Urinary bladder (tissue), 4 donors: ENCODE results near the gene ZYG11A. TPM values are rescaled to one million over a fixed set of nuclear protein-coding genes. Genes with fewer than 3 reads are reported as not detected.

Experiments
- DNase-seq: peaks from one replicate; pipeline ENCODE4 v3.0.0-alpha.2; 2015; ENCODE audit errors: extremely low spot score
- H3K27ac ChIP-seq: one replicate; pipeline ENCODE4 v1.5.1; 2013; ENCODE audit warnings: low read depth, mild to moderate bottlenecking, moderate library complexity
- H3K36me3 ChIP-seq: one replicate; pipeline ENCODE4 v1.6.1; 2013; ENCODE audit warnings: mild to moderate bottlenecking, moderate library complexity; ENCODE audit not compliant: insufficient read depth
- H3K4me1 ChIP-seq: one replicate; pipeline ENCODE4 v1.6.1; 2013; ENCODE audit warnings: mild to moderate bottlenecking, moderate library complexity; ENCODE audit not compliant: insufficient read depth
- H3K4me3 ChIP-seq: one replicate; pipeline ENCODE4 v1.5.1; 2013; ENCODE audit warnings: low read depth, low read length
- WGBS: extraction: QIAGEN DNeasy Blood & Tissue Kit; methylation state at CpG from one replicate; pipeline ENCODE4 v1.1.7; 2013; 5-methylcytosine and 5-hydroxymethylcytosine counted together
- polyA plus RNA-seq: library from polyadenylated mRNA; stranded (reverse); fragments of 200-250 nt; gene quantifications from one replicate; pipeline ENCODE4 v1.2.3, GENCODE V29; 2013
- total RNA-seq: library from RNA; depleted of rRNA; stranded (reverse); fragments of >200 nt; gene quantifications from one replicate; pipeline ENCODE4 v1.2.3, GENCODE V29; 2014
- donor health status: healthy with polysubstance abuse.
- donor health status: healthy.

ZYG11A gene
- total and polyA plus RNA-seq, 2 donors, result 0.13 to 0.85 TPM

DNA sequence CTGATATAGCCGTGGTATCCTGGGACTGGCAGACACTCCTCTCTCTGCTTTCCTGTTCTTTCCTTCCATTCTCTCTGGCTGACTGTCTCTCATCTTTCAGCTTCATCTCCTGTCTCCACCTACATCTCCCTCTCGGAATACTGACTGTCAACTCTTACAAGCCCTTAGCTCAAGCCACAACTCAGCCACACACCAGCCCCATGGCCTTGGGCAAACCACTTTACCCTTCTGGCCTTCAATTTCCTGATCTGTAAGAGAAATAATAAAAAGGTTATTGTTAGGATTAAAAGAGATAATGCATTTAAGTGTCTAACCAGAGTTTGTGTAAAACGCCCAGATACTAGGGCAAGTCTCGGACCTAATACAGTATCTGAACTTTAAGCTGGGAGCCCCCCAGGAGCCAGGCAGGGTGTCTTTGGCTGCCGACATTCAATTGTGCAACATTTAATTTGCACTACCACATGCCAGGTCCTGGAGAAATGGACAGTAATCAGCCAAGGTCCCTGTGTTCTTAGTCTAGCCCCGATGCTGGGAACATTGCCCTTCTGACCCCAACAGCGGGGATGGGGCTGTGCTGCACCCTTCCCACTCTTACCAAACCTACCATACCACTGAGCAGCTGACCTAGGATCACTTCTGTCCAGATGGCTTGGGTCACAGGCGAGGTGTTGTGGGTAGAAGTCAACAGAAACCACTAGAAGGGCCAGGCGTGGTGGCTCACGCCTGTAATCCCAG is 73.8 kb downstream of the ZYG11A start:
- 80% methylated on average over 10 of the region's 10 CpGs for WGBS
- peaks cover 1% of the 10 kb centered on the region for H3K4me1 ChIP-seq
- no peaks in the 10 kb centered on the region for H3K36me3 ChIP-seq
- DNase-seq, result no peak
- H3K27ac ChIP-seq, result no peak overlapping the region
- H3K4me3 ChIP-seq, result no peak overlapping the region

DNA sequence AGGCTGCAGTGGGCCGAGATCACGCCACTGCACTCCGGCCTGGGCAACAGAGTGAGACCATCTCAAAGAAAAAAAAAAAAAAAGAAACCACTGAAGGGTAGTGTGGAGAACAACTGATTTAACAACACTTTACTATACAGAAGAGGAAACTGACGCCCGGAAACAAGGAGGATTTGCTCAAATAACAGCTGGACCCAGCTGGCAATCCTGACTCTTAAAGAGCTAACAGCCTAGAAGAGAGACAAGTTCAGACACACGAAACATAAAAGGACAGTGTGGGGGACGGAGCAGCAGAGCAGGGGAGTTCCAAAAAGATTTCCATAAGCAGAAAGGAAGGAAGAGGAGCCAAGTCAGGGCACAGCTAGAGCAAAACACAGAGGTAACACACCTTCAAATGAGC is 74.6 kb downstream of the ZYG11A start:
- Histone ChIP-seq H3K36me3 (no peaks in the 10 kb centered on the region), H3K4me3 (no peak overlapping the region), H3K27ac (no peak overlapping the region), H3K4me1 (peaks cover 1% of the 10 kb centered on the region)
- DNase-seq, result no peak
- 60% methylated on average over 7 of the region's 7 CpGs for WGBS

DNA sequence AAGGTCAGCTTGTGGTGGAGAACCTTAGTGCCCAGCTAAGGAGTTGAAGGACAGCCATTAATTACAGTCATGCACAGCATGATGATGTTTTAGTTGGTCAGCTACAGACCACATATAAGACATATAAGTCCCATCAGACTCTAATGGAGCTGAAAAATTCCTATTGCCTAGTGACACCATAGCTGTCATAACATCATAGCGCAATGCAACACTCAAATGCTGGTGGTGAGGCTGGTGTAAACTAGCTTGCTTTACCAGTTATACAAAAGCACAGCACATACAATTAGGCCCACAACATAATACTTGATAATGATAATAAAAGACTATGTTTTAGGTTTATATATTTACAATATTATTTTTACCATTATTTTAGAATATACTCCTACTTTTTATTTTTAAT is 75.0 kb downstream of the ZYG11A start:
- 92% methylated on average over 1 of the region's 1 CpG for WGBS
- H3K36me3 ChIP-seq, result no peaks in the 10 kb centered on the region
- H3K27ac ChIP-seq, result no peak overlapping the region
- no peak for DNase-seq
- H3K4me1 ChIP-seq, result peaks cover 1% of the 10 kb centered on the region
- no peak overlapping the region for H3K4me3 ChIP-seq

DNA sequence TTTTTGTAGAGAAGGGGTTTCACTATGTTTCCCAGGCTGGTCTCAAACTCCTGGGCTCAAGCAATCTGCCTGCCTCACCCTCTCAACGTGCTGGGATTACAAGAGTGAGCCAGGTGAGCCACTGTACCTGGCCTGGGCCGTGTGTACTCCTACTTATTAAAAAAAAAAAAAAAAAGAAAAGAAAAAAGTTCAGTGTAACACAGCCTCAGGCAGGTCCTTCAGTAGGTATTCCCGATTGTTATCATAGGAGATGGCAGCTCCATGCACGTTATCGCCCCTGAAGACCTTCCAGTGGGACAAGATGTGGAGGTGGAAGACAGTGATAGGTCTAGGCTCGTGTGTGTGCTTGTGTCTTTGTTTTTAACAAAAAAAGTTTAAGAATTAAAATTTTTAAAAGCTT is 75.6 kb downstream of the ZYG11A start:
- WGBS, result 79% methylated on average over 6 of the region's 6 CpGs
- Histone ChIP-seq H3K27ac (no peak overlapping the region), H3K4me3 (no peak overlapping the region), H3K36me3 (no peaks in the 10 kb centered on the region), H3K4me1 (peaks cover 1% of the 10 kb centered on the region)
- no peak for DNase-seq

- H3K27ac ChIP-seq, result no peak overlapping the region
Observed at GRCh38 chr1:52919051-52919722, 76.6 kb downstream of the ZYG11A start.

DNA sequence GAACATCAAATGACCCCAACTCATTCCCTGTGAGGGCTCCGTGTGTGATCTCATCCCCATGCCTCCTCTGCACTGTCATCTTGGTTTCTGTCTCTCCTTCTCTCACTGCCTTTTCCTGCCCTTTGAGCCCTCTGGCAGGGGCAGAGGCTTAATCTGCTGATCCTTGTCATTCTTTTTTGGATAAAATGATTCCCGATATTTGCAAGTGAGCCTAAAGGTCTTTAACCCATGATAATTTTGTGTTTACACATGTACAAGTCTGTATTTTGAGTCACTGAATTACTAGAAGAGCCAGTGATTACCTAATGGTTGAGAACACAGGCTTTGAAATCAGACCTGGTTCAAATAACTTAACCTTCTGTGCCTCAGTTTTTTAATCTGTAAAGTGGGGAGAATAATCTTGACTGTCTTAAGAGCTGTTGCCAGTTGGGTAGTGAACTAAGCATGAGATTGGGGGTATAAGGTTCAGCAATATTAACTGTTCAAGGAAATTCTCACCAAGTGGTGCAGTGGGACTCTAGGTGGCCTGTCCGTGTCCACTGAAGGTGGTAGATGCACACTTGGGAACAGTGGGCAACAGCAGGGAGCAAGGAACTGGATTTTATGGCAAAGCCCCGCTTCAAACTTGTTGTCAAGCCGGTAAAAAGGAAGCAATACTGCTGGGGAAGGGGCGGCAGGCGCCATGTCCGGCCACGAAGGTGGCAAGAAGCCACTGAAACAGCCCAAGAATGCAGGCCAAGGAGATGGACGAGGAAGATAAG is 77.3 kb downstream of the ZYG11A start:
- DNase-seq, result no peak
- WGBS, result 88% methylated on average over 10 of the region's 10 CpGs
- Histone ChIP-seq H3K4me1 (peaks cover 1% of the 10 kb centered on the region), H3K36me3 (no peaks in the 10 kb centered on the region), H3K4me3 (no peak overlapping the region), H3K27ac (no peak overlapping the region)

More at GRCh38 chr1:52919051-52919722, 76.6 kb downstream of the ZYG11A start:
- peaks cover 1% of the 10 kb centered on the region for H3K4me1 ChIP-seq
- 93% methylated on average over 7 of the region's 7 CpGs for WGBS
- no peaks in the 10 kb centered on the region for H3K36me3 ChIP-seq
- H3K4me3 ChIP-seq, result no peak overlapping the region
- no peak for DNase-seq

DNA sequence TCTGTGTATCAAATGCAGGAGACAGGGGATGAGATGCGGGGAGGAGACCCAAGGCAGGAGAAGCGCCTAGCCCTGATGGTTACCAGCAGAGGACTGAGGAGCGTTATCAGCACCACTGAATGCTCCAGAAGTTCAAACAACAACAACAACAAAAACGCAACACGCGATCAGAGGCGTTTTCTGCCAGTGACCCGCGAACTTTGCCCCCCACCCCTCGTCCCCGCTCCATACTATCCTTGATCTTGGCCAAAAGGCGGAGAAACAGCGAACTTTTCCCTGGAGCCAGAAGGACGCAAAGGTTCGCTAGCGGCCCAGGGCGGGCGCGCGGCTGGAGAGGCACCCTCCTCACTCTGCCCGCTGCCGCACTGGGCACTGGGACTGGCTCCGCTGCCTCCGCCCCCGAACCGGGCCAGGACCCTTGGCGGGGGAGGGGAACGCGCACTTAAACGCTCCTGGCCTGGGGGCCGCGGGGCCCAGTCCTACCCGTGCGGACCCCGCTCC is 78.3 kb downstream of the ZYG11A start:
- H3K27ac ChIP-seq, result peak overlapping the region; percentile 82
- H3K4me3 ChIP-seq, result peak overlapping the region; percentile 83
- peaks cover 1% of the 10 kb centered on the region for H3K4me1 ChIP-seq
- no peak for DNase-seq
- WGBS, result 13% methylated on average over 35 of the region's 35 CpGs
- no peaks in the 10 kb centered on the region for H3K36me3 ChIP-seq

DNA sequence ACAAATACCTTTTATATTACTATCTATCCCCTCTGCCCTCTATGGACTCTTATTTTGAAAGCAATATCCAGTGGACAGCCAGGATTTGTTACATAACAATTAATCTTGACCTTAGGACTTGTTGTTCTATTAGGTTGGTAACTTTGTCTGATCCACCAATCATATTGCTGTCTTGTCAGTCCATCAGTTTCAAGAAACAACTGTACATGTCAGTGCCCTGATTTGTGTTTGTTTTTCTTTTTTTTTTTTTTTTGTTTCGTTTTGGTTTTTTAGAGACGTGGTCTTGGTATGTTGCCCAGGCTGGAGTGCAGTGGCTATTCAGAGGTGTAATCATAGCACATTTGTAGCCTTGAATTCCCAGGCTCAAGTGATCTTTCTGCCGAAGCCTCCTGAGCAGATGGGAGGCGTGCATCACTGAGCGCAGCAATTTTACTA is 83.0 kb downstream of the ZYG11A start:
- Histone ChIP-seq H3K4me3 (no peak overlapping the region), H3K27ac (no peak overlapping the region), H3K4me1 (no peaks in the 10 kb centered on the region), H3K36me3 (no peaks in the 10 kb centered on the region)
- no peak for DNase-seq
- WGBS, result 48% methylated on average over 5 of the region's 5 CpGs

DNA sequence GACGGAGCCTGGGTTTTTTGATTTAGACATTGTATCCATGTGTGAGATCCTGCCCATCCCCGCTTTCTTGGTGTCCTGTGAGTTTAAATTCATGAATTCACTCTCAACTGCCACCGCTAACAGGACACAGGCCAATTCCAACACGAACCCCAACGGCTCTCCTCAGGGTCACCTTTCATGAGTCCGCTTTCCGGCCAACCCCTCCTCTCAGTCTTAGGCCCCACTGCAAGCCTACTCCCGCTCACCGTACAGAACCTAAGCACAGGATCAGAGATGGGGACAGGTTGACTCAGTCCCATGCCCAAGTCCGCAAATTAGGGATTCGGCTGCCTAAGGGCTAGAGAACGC is 84.3 kb downstream of the ZYG11A start:
- Histone ChIP-seq H3K27ac (no peak overlapping the region), H3K4me3 (peak overlapping the region; percentile 62), H3K4me1 (no peaks in the 10 kb centered on the region), H3K36me3 (no peaks in the 10 kb centered on the region)
- DNase-seq, result no peak
- WGBS, result 16% methylated on average over 12 of the region's 12 CpGs

- H3K4me3 ChIP-seq, result peak within 1 kb of the TSS; percentile 62
- no peaks in the 10 kb centered on the region for H3K4me1 ChIP-seq
- no peak for DNase-seq
- WGBS, result under 1% methylated on average over 65 of the region's 65 CpGs
- H3K36me3 ChIP-seq, result no peaks in the 10 kb centered on the region
- H3K27ac ChIP-seq, result peak within 1 kb of the TSS; percentile 46
Observed at GRCh38 chr1:52927212-52928014, 84.9 kb downstream of the ZYG11A start, which contains the start of gene SCP2. Gene SCP2 (plus strand): TSS chr1:52927276. CDS start chr1:52927397, 121 bp downstream.

DNA sequence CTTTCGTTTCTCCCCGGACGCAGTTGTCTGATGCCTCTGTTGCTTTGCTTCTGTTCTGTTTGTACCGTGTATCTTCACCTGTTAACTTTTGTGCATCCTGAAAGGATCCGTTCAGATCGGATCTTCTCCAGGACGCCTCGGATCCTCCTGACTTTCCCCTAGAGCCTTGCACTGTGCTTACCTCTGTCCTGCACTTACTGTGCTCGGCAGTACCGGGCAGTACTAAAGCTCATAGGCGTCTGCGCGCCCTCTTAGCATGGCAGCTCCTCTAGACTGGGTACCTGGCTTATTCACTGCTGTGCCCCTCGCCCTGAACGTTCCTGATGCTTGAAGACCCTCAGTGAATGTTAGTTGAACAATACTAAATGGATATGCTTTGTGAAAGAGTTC is 85.5 kb downstream of the ZYG11A start:
- no peaks in the 10 kb centered on the region for H3K4me1 ChIP-seq
- H3K4me3 ChIP-seq, result peak overlapping the region; percentile 62
- WGBS, result 22% methylated on average over 15 of the region's 15 CpGs
- DNase-seq, result no peak
- H3K27ac ChIP-seq, result peak overlapping the region; percentile 46
- H3K36me3 ChIP-seq, result no peaks in the 10 kb centered on the region

DNA sequence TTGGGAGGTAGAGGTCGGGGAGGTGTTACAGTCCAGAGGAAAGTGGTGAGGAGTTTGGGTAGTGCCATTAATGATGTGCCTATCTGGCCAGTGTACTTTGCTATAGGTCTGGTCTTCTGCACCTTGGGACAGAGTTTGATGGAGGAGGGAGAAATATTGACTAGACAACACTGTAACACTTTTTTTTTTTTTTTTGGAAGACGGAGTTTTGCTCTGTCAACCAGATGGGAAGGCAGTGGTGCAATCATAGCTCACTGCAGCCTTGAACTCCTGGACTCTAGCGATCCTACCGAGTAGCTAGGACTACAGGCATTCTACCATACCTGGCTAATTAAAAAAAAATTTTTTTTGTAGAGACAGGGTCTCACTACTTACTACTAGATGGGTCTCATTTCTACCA is 86.5 kb downstream of the ZYG11A start:
- H3K27ac ChIP-seq, result no peak overlapping the region
- H3K4me1 ChIP-seq, result no peaks in the 10 kb centered on the region
- 98% methylated on average over 4 of the region's 4 CpGs for WGBS
- H3K4me3 ChIP-seq, result no peak overlapping the region
- H3K36me3 ChIP-seq, result no peaks in the 10 kb centered on the region
- DNase-seq, result no peak
